ENCODE data around the gene PRRT2.
"Not testable (repeated sequence)": the region's sequence is repeated elsewhere in the genome, so short reads cannot be mapped to it uniquely, and the experiment has no call there.

- TF ChIP-seq, protein P1, sequence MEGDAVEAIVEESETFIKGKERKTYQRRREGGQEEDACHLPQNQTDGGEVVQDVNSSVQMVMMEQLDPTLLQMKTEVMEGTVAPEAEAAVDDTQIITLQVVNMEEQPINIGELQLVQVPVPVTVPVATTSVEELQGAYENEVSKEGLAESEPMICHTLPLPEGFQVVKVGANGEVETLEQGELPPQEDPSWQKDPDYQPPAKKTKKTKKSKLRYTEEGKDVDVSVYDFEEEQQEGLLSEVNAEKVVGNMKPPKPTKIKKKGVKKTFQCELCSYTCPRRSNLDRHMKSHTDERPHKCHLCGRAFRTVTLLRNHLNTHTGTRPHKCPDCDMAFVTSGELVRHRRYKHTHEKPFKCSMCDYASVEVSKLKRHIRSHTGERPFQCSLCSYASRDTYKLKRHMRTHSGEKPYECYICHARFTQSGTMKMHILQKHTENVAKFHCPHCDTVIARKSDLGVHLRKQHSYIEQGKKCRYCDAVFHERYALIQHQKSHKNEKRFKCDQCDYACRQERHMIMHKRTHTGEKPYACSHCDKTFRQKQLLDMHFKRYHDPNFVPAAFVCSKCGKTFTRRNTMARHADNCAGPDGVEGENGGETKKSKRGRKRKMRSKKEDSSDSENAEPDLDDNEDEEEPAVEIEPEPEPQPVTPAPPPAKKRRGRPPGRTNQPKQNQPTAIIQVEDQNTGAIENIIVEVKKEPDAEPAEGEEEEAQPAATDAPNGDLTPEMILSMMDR (IDR thresholded peaks at IDR 0.05), result not testable (repeated sequence)
- TF ChIP-seq POLR2A (IDR thresholded peaks at IDR 0.05), result not testable (repeated sequence)
Observed at GRCh38 chr16:29793153-29793552, 18.8 kb upstream of the PRRT2 start.

Data from right lobe of liver (tissue), 4 donors.